LNCAP (cell line): ENCODE measurements around the gene CRYGC.

ENCODE experiments used
- CTCF ChIP-seq: fragments of 450-650 bp; IDR thresholded peaks from 2 replicates; pipeline ENCODE4 v1.5.1; 2017; ENCODE audit warnings: mild to moderate bottlenecking

CRYGC gene

GRCh38 chr2:208118918-208119317, 10.7 kb downstream of the CRYGC start:
- no peak for TF ChIP-seq CTCF

- TF ChIP-seq CTCF = no peak
Observed at GRCh38 chr2:208112969-208113368, 16.7 kb downstream of the CRYGC start.

- TF ChIP-seq CTCF = no peak
Observed at GRCh38 chr2:208103616-208104015, 26.0 kb downstream of the CRYGC start.

- peak; percentile 57 for TF ChIP-seq CTCF
Observed at GRCh38 chr2:208101716-208102631, 27.7 kb downstream of the CRYGC start.

- no peak for TF ChIP-seq CTCF
Observed at GRCh38 chr2:208099682-208100470, 29.8 kb downstream of the CRYGC start.

GRCh38 chr2:208098267-208098666, 31.4 kb downstream of the CRYGC start:
- TF ChIP-seq CTCF = no peak

GRCh38 chr2:208097801-208098200, 31.8 kb downstream of the CRYGC start:
- no peak for TF ChIP-seq CTCF
